Adrenal gland (tissue), 12 donors: ENCODE data around the gene WDR26. TPM values are rescaled to one million over a fixed set of nuclear protein-coding genes. Genes with fewer than 3 reads are reported as not detected.

ENCODE experiments used
- DNase-seq, 7 donors: peaks; one replicate each; pipeline ENCODE4 v3.0.0-alpha.2; 2019 to 2020
- H3K27ac ChIP-seq, 5 donors: fragments of 200-600 bp; sonication (generic) in 4 of 5; 1 replicate in 3 of 5; 2 replicates in 2 of 5; pipeline versions ENCODE4 v1.5.1 to v1.8.0; 2016 to 2020; ENCODE audit warnings: mild to moderate bottlenecking in 1 of 5
- H3K27me3 ChIP-seq: fragments of 200-600 bp; 2 replicates; pipeline ENCODE4 v1.8.0; 2021
- H3K36me3 ChIP-seq, 2 donors: fragments of 200-600 bp; replicated peaks in 1 of 2; 1 replicate in 1 of 2; 2 replicates in 1 of 2; pipeline versions ENCODE4 v1.5.1 to v1.8.0; 2018 to 2022
- H3K4me1 ChIP-seq, 2 donors: fragments of 200-600 bp; replicated peaks in 1 of 2; 1 replicate in 1 of 2; 2 replicates in 1 of 2; pipeline versions ENCODE4 v1.5.1 to v1.8.0; 2018 to 2021
- H3K4me3 ChIP-seq, 4 donors: fragments of 200-600 bp; sonication (generic) in 3 of 4; one replicate each; pipeline ENCODE4 v1.5.1; 2016 to 2018
- H3K9me3 ChIP-seq, 3 donors: fragments of 200-600 bp; sonication (generic) in 1 of 3; replicated peaks in 1 of 3; 1 replicate in 2 of 3; 2 replicates in 1 of 3; pipeline versions ENCODE4 v1.5.1 to v1.8.0; 2016 to 2021
- POLR2A ChIP-seq, 2 donors: fragments of 450-650 bp; IDR thresholded peaks; one replicate each; pipeline ENCODE4 v1.6.1; 2017; ENCODE audit warnings: antibody characterized with exemption in 2 of 2, mild to moderate bottlenecking in 2 of 2, moderate library complexity in 1 of 2
- WGBS, 4 donors: extraction: QIAGEN DNeasy Blood & Tissue Kit in 2 of 4; methylation state at CpG; one replicate each; pipeline versions ENCODE4 v1.1.5 to v1.1.7; 2013 to 2017; 5-methylcytosine and 5-hydroxymethylcytosine counted together
- intact Hi-C, 2 donors: fragments of 100-400 bp; cut with DNase I; formaldehyde crosslinking; loops; one replicate each; pipeline versions ENCODE4 v1.14.1 to v1.15.0; 2022 to 2023
- polyA plus RNA-seq, 3 donors: library from polyadenylated mRNA; stranded (reverse); fragments of 200-250 nt in 2 of 3; fragments of 350-450 nt in 1 of 3; fragmentation: Illumina TruSeq in 1 of 3; extraction: RNeasy Lipid Tissue Mini Kit (QIAGEN cat#74804) in 1 of 3; gene quantifications; one replicate each; pipeline ENCODE4 v1.2.3, GENCODE V29; 2013 to 2014
- total RNA-seq, 9 donors: library from RNA; depleted of rRNA in 4 of 9; stranded (reverse); fragments of >200 nt in 4 of 9; fragments of 120-200 nt in 1 of 9; fragmentation: NEBNext Ultra II Directional in 1 of 9; extraction: Animal tissue kit (Norgen Biotek cat#: 25700) in 1 of 9; gene quantifications; one replicate each; pipeline versions ENCODE4 v1.1.0 to v1.2.4, GENCODE V29; 2013 to 2023
- TF ChIP-seq, protein P1 (sequence below), 6 experiments: fragments of 450-650 bp in 4 of 6; fragments of 200-600 bp in 2 of 6; sonication (generic) in 1 of 6; IDR thresholded peaks; 1 replicate in 5 of 6; 2 replicates in 1 of 6; pipeline versions ENCODE4 v1.5.1 to v1.8.0; 2016 to 2021; ENCODE audit warnings: antibody characterized with exemption in 6 of 6, mild to moderate bottlenecking in 2 of 6, moderate library complexity in 1 of 6
- donor health status: healthy with polysubstance abuse.
- donor health status: Bipolar disorder and iron deficiency.
- donor health status: DM: yes; HTN: yes; CAD: no.
- donor health status: DM: no; HTN: no; CAD: no.
- donor health status: DM: no; HTN: no; CAD: no.
- donor health status: DM: yes; HTN: yes; CAD: no.

Gene WDR26
- total and polyA plus RNA-seq, 12 donors = 25.6 to 92.0 (median 71.2) TPM

DNA sequence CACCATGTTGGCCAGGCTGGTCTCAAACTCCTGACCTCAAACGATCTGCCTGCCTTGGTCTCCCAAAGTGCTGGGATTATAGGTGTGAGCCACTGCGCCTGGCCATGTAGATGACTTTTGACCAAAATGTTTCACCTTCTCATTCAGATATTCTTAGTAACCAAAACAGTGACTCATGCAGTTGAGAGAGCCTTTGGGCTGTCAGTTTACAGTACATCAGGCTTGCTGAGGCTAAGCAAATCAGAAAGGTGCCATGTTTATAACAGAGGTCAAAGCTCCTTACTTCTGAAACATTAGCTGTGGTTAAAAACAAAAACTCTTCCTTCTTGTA is 57.0 kb downstream of the WDR26 start:
- no peak for TF ChIP-seq POLR2A (IDR thresholded peaks at IDR 0.05)
- TF ChIP-seq, protein P1, sequence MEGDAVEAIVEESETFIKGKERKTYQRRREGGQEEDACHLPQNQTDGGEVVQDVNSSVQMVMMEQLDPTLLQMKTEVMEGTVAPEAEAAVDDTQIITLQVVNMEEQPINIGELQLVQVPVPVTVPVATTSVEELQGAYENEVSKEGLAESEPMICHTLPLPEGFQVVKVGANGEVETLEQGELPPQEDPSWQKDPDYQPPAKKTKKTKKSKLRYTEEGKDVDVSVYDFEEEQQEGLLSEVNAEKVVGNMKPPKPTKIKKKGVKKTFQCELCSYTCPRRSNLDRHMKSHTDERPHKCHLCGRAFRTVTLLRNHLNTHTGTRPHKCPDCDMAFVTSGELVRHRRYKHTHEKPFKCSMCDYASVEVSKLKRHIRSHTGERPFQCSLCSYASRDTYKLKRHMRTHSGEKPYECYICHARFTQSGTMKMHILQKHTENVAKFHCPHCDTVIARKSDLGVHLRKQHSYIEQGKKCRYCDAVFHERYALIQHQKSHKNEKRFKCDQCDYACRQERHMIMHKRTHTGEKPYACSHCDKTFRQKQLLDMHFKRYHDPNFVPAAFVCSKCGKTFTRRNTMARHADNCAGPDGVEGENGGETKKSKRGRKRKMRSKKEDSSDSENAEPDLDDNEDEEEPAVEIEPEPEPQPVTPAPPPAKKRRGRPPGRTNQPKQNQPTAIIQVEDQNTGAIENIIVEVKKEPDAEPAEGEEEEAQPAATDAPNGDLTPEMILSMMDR (IDR thresholded peaks at IDR 0.05) = no peak
- intact Hi-C loops = loop anchor here in 1 of 2 donors (10.0 kb wide), 1 partner anchor 77 kb away; no protein-coding TSS in a partner anchor
- peak overlapping the region in 1 of 5 donors; percentile 52 for H3K27ac ChIP-seq
- WGBS, 4 donors = 61 to 70% (median 64%) methylated on average over 2 of the region's 2 CpGs
- peaks cover 7 to 35% of the 10 kb centered on the region in 2 donors for H3K4me1 ChIP-seq
- peaks cover 0 to 40% of the 10 kb centered on the region in 2 donors for H3K36me3 ChIP-seq
- peak in 1 of 7 donors; percentile 16 for DNase-seq
- H3K4me3 ChIP-seq = no peak overlapping the region
- H3K9me3 ChIP-seq = no peaks in the 10 kb centered on the region
- H3K27me3 ChIP-seq = no peaks in the 10 kb centered on the region

DNA sequence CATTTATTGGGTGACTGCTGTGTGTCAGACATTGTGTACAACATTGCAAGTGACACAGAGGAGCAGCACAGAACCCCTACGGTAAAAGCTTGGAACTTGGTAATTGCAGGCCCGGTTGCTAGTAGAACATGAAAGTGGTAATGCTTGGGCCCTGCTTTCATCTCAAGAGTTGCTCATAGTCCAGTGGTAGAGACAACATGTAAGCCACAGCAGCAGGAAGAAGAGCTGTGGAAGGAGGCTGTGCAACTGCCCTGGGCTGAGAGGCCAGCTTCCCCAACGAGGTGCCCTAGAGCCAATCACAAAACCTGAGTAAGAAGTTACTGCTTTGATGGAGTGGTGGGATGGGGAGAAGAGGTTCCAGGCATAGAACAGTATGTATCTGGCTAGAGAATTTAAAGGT is 59.5 kb downstream of the WDR26 start:
- peaks cover 7 to 30% of the 10 kb centered on the region in 2 donors for H3K4me1 ChIP-seq
- no peak overlapping the region for H3K27ac ChIP-seq
- no peaks in the 10 kb centered on the region for H3K27me3 ChIP-seq
- 83 to 88% (median 85%) methylated on average over 3 of the region's 3 CpGs for WGBS, 4 donors
- no peak overlapping the region for H3K4me3 ChIP-seq
- intact Hi-C loops = loop anchor here in 1 of 2 donors (10.0 kb wide), 1 partner anchor 80 kb away; no protein-coding TSS in a partner anchor
- peaks cover 0 to 61% of the 10 kb centered on the region in 2 donors for H3K36me3 ChIP-seq
- no peaks in the 10 kb centered on the region for H3K9me3 ChIP-seq
- TF ChIP-seq, protein P1 (IDR thresholded peaks at IDR 0.05) = no peak
- TF ChIP-seq POLR2A (IDR thresholded peaks at IDR 0.05) = no peak
- DNase-seq = no peak

DNA sequence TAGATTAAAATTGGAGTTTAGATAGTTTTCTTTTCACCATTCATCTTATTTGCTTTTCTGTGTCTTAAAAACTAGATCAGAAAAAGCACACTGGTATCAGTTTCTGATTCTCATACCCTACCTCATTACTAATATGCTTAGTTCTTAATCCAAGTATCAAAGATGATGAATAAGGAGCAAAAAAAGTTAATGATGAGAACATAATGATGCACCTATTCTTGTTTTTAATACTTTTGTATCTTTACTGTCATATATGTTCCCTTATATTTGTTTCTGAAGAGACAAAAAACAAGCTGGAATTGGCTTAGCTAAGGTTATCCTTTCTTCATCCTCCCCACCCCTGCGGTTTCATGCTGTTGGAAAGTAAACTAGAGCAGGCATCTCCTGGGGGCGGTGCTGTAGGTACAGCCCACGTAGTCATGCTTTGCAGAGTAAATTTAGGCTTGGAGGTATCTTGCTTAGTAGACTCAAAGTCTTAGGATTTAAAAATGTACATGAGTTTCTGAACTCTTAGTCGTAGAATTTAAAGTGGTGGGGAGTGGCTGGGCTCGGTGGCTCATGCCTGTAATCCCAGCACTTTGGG is 61.5 kb downstream of the WDR26 start:
- Histone ChIP-seq H3K4me3 (no peak overlapping the region), H3K36me3 (peaks cover 0 to 72% of the 10 kb centered on the region in 2 donors), H3K27ac (no peak overlapping the region), H3K4me1 (peaks cover 7 to 26% of the 10 kb centered on the region in 2 donors), H3K9me3 (no peaks in the 10 kb centered on the region), H3K27me3 (no peaks in the 10 kb centered on the region)
- intact Hi-C loops = loop anchor here in 1 of 2 donors (10.0 kb wide), 1 partner anchor 82 kb away; no protein-coding TSS in a partner anchor
- 94 to 96% (median 95%) methylated on average over 5 of the region's 5 CpGs for WGBS, 4 donors
- no peak for TF ChIP-seq POLR2A (IDR thresholded peaks at IDR 0.05)
- TF ChIP-seq, protein P1 (IDR thresholded peaks at IDR 0.05) = no peak
- no peak for DNase-seq

DNA sequence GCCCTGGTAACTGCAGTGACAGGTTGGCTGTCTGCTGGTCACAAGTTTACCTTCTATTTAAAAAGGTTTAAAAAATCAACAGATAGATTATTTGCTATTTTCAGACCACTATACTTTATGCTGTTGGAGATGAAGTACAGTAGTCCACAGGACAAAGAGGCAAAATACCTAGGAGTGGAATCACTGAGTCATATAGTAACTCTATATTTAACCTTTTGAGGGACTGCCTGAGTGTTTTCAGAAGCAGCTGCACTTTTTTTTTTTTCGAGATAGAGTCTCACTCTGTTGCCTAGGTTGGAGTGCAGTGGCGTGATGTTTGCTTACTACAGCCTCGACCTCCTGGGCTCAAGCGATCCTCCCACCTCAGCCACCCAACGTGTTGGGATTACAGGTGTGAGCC is 66.2 kb downstream of the WDR26 start:
- WGBS, 4 donors = 82 to 95% (median 91%) methylated on average over 5 of the region's 5 CpGs
- H3K9me3 ChIP-seq = no peaks in the 10 kb centered on the region
- no peak for DNase-seq
- no peaks in the 10 kb centered on the region for H3K27me3 ChIP-seq
- TF ChIP-seq, protein P1 (IDR thresholded peaks at IDR 0.05) = no peak
- no peak for TF ChIP-seq POLR2A (IDR thresholded peaks at IDR 0.05)
- H3K4me3 ChIP-seq = no peak overlapping the region
- peaks cover 0 to 67% of the 10 kb centered on the region in 2 donors for H3K36me3 ChIP-seq
- intact Hi-C loops = no loop called here
- no peak overlapping the region for H3K27ac ChIP-seq
- peaks cover 0 to 3% of the 10 kb centered on the region in 2 donors for H3K4me1 ChIP-seq
